ENCODE measurements around the gene ALAD.
"Not testable (repeated sequence)": the region's sequence is repeated elsewhere in the genome, so short reads cannot be mapped to it uniquely, and the experiment has no call there.

The ALAD gene

GRCh38 chr9:113373676-113374392, 27.2 kb downstream of the ALAD start:
- no peak for DNase-seq (ENCODE audit: low read depth, low spot score)

- no peak for DNase-seq (ENCODE audit: low read depth, low spot score)
Measured at GRCh38 chr9:113373256-113373655, 27.8 kb downstream of the ALAD start.

- no peak for DNase-seq (ENCODE audit: low read depth, low spot score)
Measured at GRCh38 chr9:113372059-113372458, 29.0 kb downstream of the ALAD start.

- no peak for DNase-seq (ENCODE audit: low read depth, low spot score)
Measured at GRCh38 chr9:113370806-113371325, 30.2 kb downstream of the ALAD start.

GRCh38 chr9:113369855-113370140, 31.3 kb downstream of the ALAD start:
- DNase-seq (ENCODE audit: low read depth, low spot score): no peak

- no peak for DNase-seq (ENCODE audit: low read depth, low spot score)
Measured at GRCh38 chr9:113368982-113369854, 31.9 kb downstream of the ALAD start.

- no peak for DNase-seq (ENCODE audit: low read depth, low spot score)
Measured at GRCh38 chr9:113368348-113368981, 32.6 kb downstream of the ALAD start.

GRCh38 chr9:113365652-113366051, 35.4 kb downstream of the ALAD start:
- DNase-seq (ENCODE audit: low read depth, low spot score): not testable (repeated sequence)

- DNase-seq (ENCODE audit: low read depth, low spot score): no peak
Measured at GRCh38 chr9:113364951-113365350, 36.1 kb downstream of the ALAD start.

- DNase-seq (ENCODE audit: low read depth, low spot score): no peak
Measured at GRCh38 chr9:113363336-113363735, 37.7 kb downstream of the ALAD start.

- no peak for DNase-seq (ENCODE audit: low read depth, low spot score)
Measured at GRCh38 chr9:113361304-113362018, 39.6 kb downstream of the ALAD start.

GRCh38 chr9:113360242-113360842, 40.7 kb downstream of the ALAD start:
- no peak for DNase-seq (ENCODE audit: low read depth, low spot score)

GRCh38 chr9:113359385-113359784, 41.7 kb downstream of the ALAD start:
- no peak for DNase-seq (ENCODE audit: low read depth, low spot score)

GRCh38 chr9:113356686-113357292, 44.3 kb downstream of the ALAD start:
- DNase-seq (ENCODE audit: low read depth, low spot score): no peak

GRCh38 chr9:113355040-113355596, 46.0 kb downstream of the ALAD start:
- no peak for DNase-seq (ENCODE audit: low read depth, low spot score)

GRCh38 chr9:113352411-113352810, 48.7 kb downstream of the ALAD start:
- no peak for DNase-seq (ENCODE audit: low read depth, low spot score)

GRCh38 chr9:113352006-113352405, 49.1 kb downstream of the ALAD start:
- DNase-seq (ENCODE audit: low read depth, low spot score): no peak

GRCh38 chr9:113350937-113351336, 50.1 kb downstream of the ALAD start:
- no peak for DNase-seq (ENCODE audit: low read depth, low spot score)

- DNase-seq (ENCODE audit: low read depth, low spot score): no peak
Measured at GRCh38 chr9:113350107-113350661, 50.9 kb downstream of the ALAD start.

GRCh38 chr9:113349445-113350094, 51.5 kb downstream of the ALAD start, which contains the start of gene BSPRY:
TSS of gene BSPRY (plus strand) at chr9:113349541. CDS start at chr9:113349580, 39 bp downstream.
- DNase-seq (ENCODE audit: low read depth, low spot score): no peak
